Panc1 (cell line): ENCODE measurements around the gene PHC3.

Experiments used
- CTCF ChIP-seq: fragments of 450-650 bp; IDR thresholded peaks from 2 replicates; pipeline ENCODE4 v1.5.1; 2017; ENCODE audit warnings: mild to moderate bottlenecking
- POLR2AphosphoS5 ChIP-seq: IDR thresholded peaks from 2 replicates; pipeline ENCODE4 v1.6.1; 2012; ENCODE audit warnings: mild to moderate bottlenecking, low read depth, low read length, moderate library complexity
- REST ChIP-seq, 2 experiments: IDR thresholded peaks; 2 replicates each; pipeline ENCODE4 v1.6.1; 2011 to 2012; ENCODE audit warnings: low read depth in 2 of 2, control low read depth in 1 of 2, low read length in 1 of 2, mild to moderate bottlenecking in 1 of 2, moderate library complexity in 1 of 2; ENCODE audit not compliant: insufficient read depth in 1 of 2
- SIN3A ChIP-seq: IDR thresholded peaks from 2 replicates; pipeline ENCODE4 v1.6.1; 2012; ENCODE audit warnings: low read depth, mild to moderate bottlenecking, low read length, moderate library complexity, borderline replicate concordance; ENCODE audit not compliant: insufficient read depth

GRCh38 chr3:170144437-170144843 lies 37.1 kb downstream of the PHC3 start:
- TF ChIP-seq CTCF: no peak
- no peak for TF ChIP-seq SIN3A
- TF ChIP-seq REST (IDR thresholded peaks at IDR 0.05; ENCODE audit: insufficient read depth in 1 of 2, low read depth in 2 of 2, low read length in 1 of 2): no peak
- no peak for TF ChIP-seq POLR2AphosphoS5
